NCI-H2107 (cell line): ENCODE results near the gene AKR1D1.
"Not testable (repeated sequence)": the region's sequence is repeated elsewhere in the genome, so short reads cannot be mapped to it uniquely, and the experiment has no call there.

ENCODE experiments used
- DNase-seq: peaks from one replicate; lab custom pipeline; 2025; lab: John Stamatoyannopoulos, UW

Gene AKR1D1

GRCh38 chr7:138074121-138074520 is 2.1 kb upstream of the AKR1D1 start:
- no peak for DNase-seq

GRCh38 chr7:138074540-138074939 is 1.7 kb upstream of the AKR1D1 start:
- no peak for DNase-seq

GRCh38 chr7:138075350-138075749 is 909 bp upstream of the AKR1D1 start:
- no peak for DNase-seq

GRCh38 chr7:138075786-138076185 is 473 bp upstream of the AKR1D1 start:
- DNase-seq, result not testable (repeated sequence)

GRCh38 chr7:138077809-138078208 is 1.6 kb downstream of the AKR1D1 start:
- DNase-seq, result no peak

- DNase-seq, result no peak
Observed at GRCh38 chr7:138079137-138079536, 2.9 kb downstream of the AKR1D1 start.

GRCh38 chr7:138081868-138082267 is 5.6 kb downstream of the AKR1D1 start:
- no peak for DNase-seq

GRCh38 chr7:138083859-138084258 is 7.6 kb downstream of the AKR1D1 start:
- no peak for DNase-seq

- no peak for DNase-seq
Observed at GRCh38 chr7:138086563-138087270, 10.5 kb downstream of the AKR1D1 start.

- DNase-seq, result no peak
Observed at GRCh38 chr7:138089080-138089901, 13.0 kb downstream of the AKR1D1 start.

GRCh38 chr7:138091032-138091431 is 14.8 kb downstream of the AKR1D1 start:
- no peak for DNase-seq

GRCh38 chr7:138091840-138092239 is 15.6 kb downstream of the AKR1D1 start:
- not testable (repeated sequence) for DNase-seq

- no peak for DNase-seq
Observed at GRCh38 chr7:138092486-138093028, 16.3 kb downstream of the AKR1D1 start.

GRCh38 chr7:138095972-138096935 is 20.0 kb downstream of the AKR1D1 start:
- DNase-seq, result no peak

- DNase-seq, result no peak
Observed at GRCh38 chr7:138097064-138097741, 20.9 kb downstream of the AKR1D1 start.

- no peak for DNase-seq
Observed at GRCh38 chr7:138099813-138100212, 23.6 kb downstream of the AKR1D1 start.

GRCh38 chr7:138105221-138105620 is 29.0 kb downstream of the AKR1D1 start:
- no peak for DNase-seq

GRCh38 chr7:138115047-138115446 is 38.8 kb downstream of the AKR1D1 start:
- DNase-seq, result no peak

GRCh38 chr7:138116141-138116540 is 39.9 kb downstream of the AKR1D1 start:
- DNase-seq, result no peak

GRCh38 chr7:138116892-138117291 is 40.6 kb downstream of the AKR1D1 start:
- no peak for DNase-seq

GRCh38 chr7:138120140-138120827 is 44.0 kb downstream of the AKR1D1 start:
- DNase-seq, result no peak
